Hepatocyte (in vitro differentiated cells): ENCODE data around the gene SLC19A1. TPM values are rescaled to one million over a fixed set of nuclear protein-coding genes. Genes with fewer than 3 reads are reported as not detected.

Experiments
- DNase-seq: peaks from one replicate; pipeline ENCODE4 v3.0.0-alpha.2; 2016; ENCODE audit warnings: low spot score
- H2AFZ ChIP-seq: fragments of 200-600 bp; sonication (generic); 2 replicates; pipeline ENCODE4 v1.6.0; 2016; ENCODE audit warnings: antibody characterized with exemption, mild to moderate bottlenecking
- H3K27ac ChIP-seq: fragments of 200-600 bp; sonication (generic); 2 replicates; pipeline ENCODE4 v1.5.1; 2016; ENCODE audit warnings: mild to moderate bottlenecking
- H3K27me3 ChIP-seq: fragments of 200-600 bp; sonication (generic); 2 replicates; pipeline ENCODE4 v1.6.1; 2016
- H3K36me3 ChIP-seq: fragments of 200-600 bp; sonication (generic); replicated peaks from 2 replicates; pipeline ENCODE4 v1.5.1; 2016; ENCODE audit warnings: low read depth; ENCODE audit not compliant: insufficient read depth
- H3K4me1 ChIP-seq: fragments of 200-600 bp; sonication (generic); 2 replicates; pipeline ENCODE4 v1.5.1; 2016; ENCODE audit warnings: mild to moderate bottlenecking, moderate library complexity; ENCODE audit not compliant: insufficient read depth
- H3K4me2 ChIP-seq: fragments of 200-600 bp; sonication (generic); 2 replicates; pipeline ENCODE4 v1.6.0; 2016
- H3K4me3 ChIP-seq: fragments of 200-600 bp; sonication (generic); 2 replicates; pipeline ENCODE4 v1.5.1; 2016; ENCODE audit warnings: mild to moderate bottlenecking
- H3K79me2 ChIP-seq: fragments of 200-600 bp; sonication (generic); 2 replicates; pipeline ENCODE4 v1.6.0; 2017; ENCODE audit warnings: mild to moderate bottlenecking
- H3K9me2 ChIP-seq: fragments of 200-600 bp; sonication (generic); replicated peaks from 2 replicates; pipeline ENCODE4 v1.6.0; 2017; ENCODE audit warnings: mild to moderate bottlenecking; ENCODE audit not compliant: insufficient read depth
- H3K9me3 ChIP-seq: fragments of 200-600 bp; sonication (generic); 2 replicates; pipeline ENCODE4 v1.5.1; 2016; ENCODE audit warnings: low read depth, mild to moderate bottlenecking
- H4K20me1 ChIP-seq: fragments of 200-600 bp; sonication (generic); 2 replicates; pipeline ENCODE4 v1.6.0; 2016; ENCODE audit warnings: mild to moderate bottlenecking; ENCODE audit not compliant: insufficient read depth, poor library complexity, severe bottlenecking
- EZH2 ChIP-seq: fragments of 200-600 bp; sonication (generic); IDR thresholded peaks from 2 replicates; pipeline ENCODE4 v1.6.1; 2016; ENCODE audit warnings: antibody characterized with exemption, mild to moderate bottlenecking, borderline replicate concordance
- EZH2phosphoT487 ChIP-seq: fragments of 200-600 bp; sonication (generic); IDR thresholded peaks from one replicate; pipeline ENCODE4 v1.6.1; 2018; ENCODE audit warnings: antibody characterized with exemption, mild to moderate bottlenecking, low read depth, moderate library complexity; ENCODE audit not compliant: unreplicated experiment, severe bottlenecking
- WGBS: methylation state at CpG from one replicate; pipeline ENCODE4 v1.1.6; 2016; ENCODE audit warnings: low lambda C conversion rate; ENCODE audit errors: missing lambda C conversion rate; 5-methylcytosine and 5-hydroxymethylcytosine counted together
- polyA plus RNA-seq: library from polyadenylated mRNA; unstranded; fragments of >200 nt; fragmentation: Nextera tagmentation; extraction: Ambion mirVana; gene quantifications from 2 replicates; pipeline ENCODE4 v1.2.1, GENCODE V29; 2016
- total RNA-seq: library from RNA; depleted of rRNA; stranded (reverse); fragments of >200 nt; gene quantifications from 2 replicates; pipeline ENCODE4 v1.2.3, GENCODE V29; 2014
- TF ChIP-seq, protein P1 (sequence below): fragments of 200-600 bp; sonication (generic); IDR thresholded peaks from 2 replicates; pipeline ENCODE4 v1.5.1; 2016; ENCODE audit warnings: antibody characterized with exemption, mild to moderate bottlenecking; ENCODE audit not compliant: poor library complexity

Gene SLC19A1
- total and polyA plus RNA-seq, 2 experiments from 2014 or later = 7.7 to 24.8 TPM

DNA sequence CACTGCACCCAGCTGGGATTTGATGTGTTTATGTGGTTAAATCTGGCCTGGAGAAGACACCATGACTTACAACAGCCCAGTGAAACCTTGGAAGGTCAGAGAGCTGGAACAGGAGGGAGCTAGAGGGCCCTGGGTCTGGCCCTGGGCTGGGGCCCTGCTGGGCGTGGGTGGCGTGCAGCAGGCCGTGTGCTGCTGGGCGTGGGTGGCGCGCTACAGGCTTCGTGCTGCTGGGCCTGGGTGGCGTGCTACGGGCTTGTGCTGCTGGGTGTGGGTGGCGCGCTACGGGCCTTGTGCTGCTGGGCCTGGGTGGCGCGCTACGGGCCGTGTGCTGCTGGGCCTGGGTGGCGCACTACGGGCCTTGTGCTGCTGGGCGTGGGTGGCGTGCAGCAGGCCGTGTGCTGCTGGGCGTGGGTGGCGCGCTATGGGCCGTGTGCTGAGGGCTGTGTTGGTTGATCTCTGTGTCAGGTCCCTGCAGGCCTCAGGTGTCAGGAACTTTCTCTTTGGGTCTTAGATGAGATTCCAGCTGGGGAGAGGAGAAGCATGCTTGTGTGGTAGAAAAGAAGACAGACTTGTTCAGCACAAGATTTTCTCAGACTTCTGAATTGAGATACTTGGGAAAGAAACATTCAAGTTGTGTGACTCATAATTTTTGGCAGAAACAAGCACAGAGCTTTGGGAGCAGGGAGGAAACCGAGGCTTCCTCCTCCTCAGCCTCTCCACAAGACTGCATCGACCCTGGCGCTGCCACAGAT is 71.3 kb downstream of the SLC19A1 start:
- no peak overlapping the region for H3K4me3 ChIP-seq
- 82% methylated on average over 26 of the region's 28 CpGs for WGBS

DNA sequence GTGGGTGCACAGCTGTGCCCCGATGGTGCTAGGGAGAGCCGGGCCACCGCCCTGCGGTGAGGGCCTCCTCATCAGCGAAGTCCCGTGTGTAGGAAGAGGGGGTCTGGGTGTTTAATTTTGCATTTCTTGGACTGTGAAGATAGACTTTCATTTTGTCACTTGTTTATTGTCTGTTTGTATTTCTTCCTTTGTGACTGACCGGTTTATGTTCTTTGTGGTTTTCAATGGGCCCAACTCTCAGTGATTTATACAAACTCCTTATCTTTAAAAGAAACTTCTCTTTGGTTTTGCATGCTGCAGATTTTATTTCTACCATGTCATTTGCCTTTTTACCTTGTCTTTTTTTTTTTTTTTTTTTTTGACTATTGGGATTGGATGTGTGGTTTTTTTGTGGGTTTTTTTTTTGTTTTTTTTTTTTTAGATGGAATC is 72.1 kb downstream of the SLC19A1 start:
- H3K27me3 ChIP-seq = no peaks in the 10 kb centered on the region
- no peak overlapping the region for H2AFZ ChIP-seq
- TF ChIP-seq, protein P1, sequence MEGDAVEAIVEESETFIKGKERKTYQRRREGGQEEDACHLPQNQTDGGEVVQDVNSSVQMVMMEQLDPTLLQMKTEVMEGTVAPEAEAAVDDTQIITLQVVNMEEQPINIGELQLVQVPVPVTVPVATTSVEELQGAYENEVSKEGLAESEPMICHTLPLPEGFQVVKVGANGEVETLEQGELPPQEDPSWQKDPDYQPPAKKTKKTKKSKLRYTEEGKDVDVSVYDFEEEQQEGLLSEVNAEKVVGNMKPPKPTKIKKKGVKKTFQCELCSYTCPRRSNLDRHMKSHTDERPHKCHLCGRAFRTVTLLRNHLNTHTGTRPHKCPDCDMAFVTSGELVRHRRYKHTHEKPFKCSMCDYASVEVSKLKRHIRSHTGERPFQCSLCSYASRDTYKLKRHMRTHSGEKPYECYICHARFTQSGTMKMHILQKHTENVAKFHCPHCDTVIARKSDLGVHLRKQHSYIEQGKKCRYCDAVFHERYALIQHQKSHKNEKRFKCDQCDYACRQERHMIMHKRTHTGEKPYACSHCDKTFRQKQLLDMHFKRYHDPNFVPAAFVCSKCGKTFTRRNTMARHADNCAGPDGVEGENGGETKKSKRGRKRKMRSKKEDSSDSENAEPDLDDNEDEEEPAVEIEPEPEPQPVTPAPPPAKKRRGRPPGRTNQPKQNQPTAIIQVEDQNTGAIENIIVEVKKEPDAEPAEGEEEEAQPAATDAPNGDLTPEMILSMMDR = no peak
- no peak for TF ChIP-seq EZH2
- no peak for TF ChIP-seq EZH2phosphoT487
- H4K20me1 ChIP-seq = no peaks in the 10 kb centered on the region
- H3K27ac ChIP-seq = peak overlapping the region; percentile 86
- no peak overlapping the region for H3K4me3 ChIP-seq
- peak overlapping the region; percentile 69 for H3K4me2 ChIP-seq
- no peaks in the 10 kb centered on the region for H3K36me3 ChIP-seq
- H3K79me2 ChIP-seq = peaks cover 4% of the 10 kb centered on the region
- H3K9me2 ChIP-seq = no peaks in the 10 kb centered on the region
- 51% methylated on average over 7 of the region's 7 CpGs for WGBS
- peaks cover 36% of the 10 kb centered on the region for H3K4me1 ChIP-seq
- DNase-seq = no peak
- H3K9me3 ChIP-seq = no peaks in the 10 kb centered on the region

More for the DNA sequence above, 71.3 kb downstream of the SLC19A1 start:
- H3K4me1 ChIP-seq = peaks cover 36% of the 10 kb centered on the region
- no peaks in the 10 kb centered on the region for H4K20me1 ChIP-seq
- peak overlapping the region; percentile 69 for H3K4me2 ChIP-seq
- peaks cover 4% of the 10 kb centered on the region for H3K79me2 ChIP-seq
- peak overlapping the region; percentile 86 for H3K27ac ChIP-seq
- H2AFZ ChIP-seq = no peak overlapping the region
- H3K9me2 ChIP-seq = no peaks in the 10 kb centered on the region
- DNase-seq = peak; percentile 54
- H3K9me3 ChIP-seq = no peaks in the 10 kb centered on the region
- no peaks in the 10 kb centered on the region for H3K27me3 ChIP-seq
- no peaks in the 10 kb centered on the region for H3K36me3 ChIP-seq
- TF ChIP-seq EZH2 = no peak
- TF ChIP-seq EZH2phosphoT487 = no peak
- TF ChIP-seq, protein P1 = no peak

DNA sequence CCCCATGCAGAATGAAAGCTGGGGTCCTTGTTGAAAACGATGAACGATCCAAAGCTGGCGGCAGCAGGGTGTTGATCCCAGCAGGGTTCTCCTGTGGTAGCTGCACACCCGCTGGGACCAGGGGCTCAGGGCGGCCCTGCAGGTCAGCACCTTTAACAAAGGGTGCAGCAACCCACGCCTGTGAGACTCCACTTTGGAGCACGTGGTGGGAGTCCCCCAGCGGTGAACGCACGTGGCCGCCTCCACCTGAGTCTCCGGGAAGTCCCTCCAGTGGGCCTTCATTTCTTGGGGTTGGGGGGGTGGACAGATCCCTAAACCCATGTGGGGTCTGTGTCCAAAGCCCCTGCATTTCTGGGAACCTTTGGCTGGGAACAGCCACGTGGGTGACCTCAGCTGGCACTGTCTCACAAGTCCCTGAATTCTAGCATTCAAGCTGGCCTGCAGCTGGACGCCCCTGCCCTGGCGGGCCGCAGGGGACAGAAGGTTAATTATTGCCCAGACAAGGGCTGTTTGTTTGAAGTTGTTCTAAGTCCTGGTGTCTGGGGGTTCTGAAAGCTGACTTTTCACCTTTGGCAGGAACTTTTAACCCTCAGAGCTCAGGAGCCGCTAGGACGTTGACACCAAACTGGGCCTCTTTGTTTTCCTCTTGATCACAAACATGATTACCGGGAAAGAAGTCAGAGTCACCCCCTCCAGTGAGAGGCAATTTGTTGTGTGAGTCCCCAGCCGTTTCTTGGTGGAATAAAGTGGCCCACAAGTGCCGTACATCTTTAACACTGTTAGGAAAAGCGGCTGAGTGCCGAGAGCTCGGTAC is 72.8 kb downstream of the SLC19A1 start:
- no peaks in the 10 kb centered on the region for H3K36me3 ChIP-seq
- peaks cover 7% of the 10 kb centered on the region for H3K79me2 ChIP-seq
- peak overlapping the region; percentile 69 for H3K4me2 ChIP-seq
- no peaks in the 10 kb centered on the region for H3K27me3 ChIP-seq
- H3K9me3 ChIP-seq = no peaks in the 10 kb centered on the region
- TF ChIP-seq EZH2 (no peak), EZH2phosphoT487 (no peak)
- TF ChIP-seq, protein P1 = no peak
- 56% methylated on average over 23 of the region's 24 CpGs for WGBS
- peaks cover 36% of the 10 kb centered on the region for H3K4me1 ChIP-seq
- H2AFZ ChIP-seq = no peak overlapping the region
- no peaks in the 10 kb centered on the region for H3K9me2 ChIP-seq
- H3K27ac ChIP-seq = peak overlapping the region; percentile 86
- peak; percentile 54 for DNase-seq
- no peaks in the 10 kb centered on the region for H4K20me1 ChIP-seq
- no peak overlapping the region for H3K4me3 ChIP-seq
